DND-41 (cell line): ENCODE results near the gene ZKSCAN4.

ENCODE experiments used
- CTCF ChIP-seq: IDR thresholded peaks from 2 replicates; pipeline ENCODE4 v1.5.1; 2012; ENCODE audit warnings: borderline replicate concordance, low read length, moderate library complexity, mild to moderate bottlenecking; ENCODE audit not compliant: poor library complexity, severe bottlenecking; ENCODE audit errors: extremely low read depth
- EZH2 ChIP-seq: IDR thresholded peaks from 3 replicates; pipeline ENCODE4 v1.6.1; 2012; ENCODE audit warnings: borderline replicate concordance, low read depth, mild to moderate bottlenecking, moderate library complexity, low read length, inconsistent platforms; ENCODE audit not compliant: severe bottlenecking

DNA sequence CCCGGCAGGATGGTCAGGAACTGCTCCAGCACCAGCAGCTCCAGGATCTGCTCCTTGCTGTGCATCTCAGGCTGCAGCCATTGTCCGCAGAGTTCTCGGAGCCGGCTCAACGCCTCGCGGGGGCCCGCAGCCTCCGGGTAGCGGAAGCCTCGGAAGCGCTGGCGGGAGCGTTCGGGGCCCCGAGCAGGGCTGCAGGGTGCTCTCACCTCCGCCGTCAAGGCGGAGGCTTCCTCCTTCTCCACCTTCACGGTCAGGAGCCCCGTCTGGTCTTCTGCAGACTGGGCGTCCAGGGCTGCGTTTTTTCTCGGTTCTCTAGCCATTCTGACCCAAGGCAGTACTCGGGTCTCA lies 434 bp downstream of the ZKSCAN4 start:
- TF ChIP-seq CTCF = no peak
- TF ChIP-seq EZH2 = no peak
